Activated naive CD8-positive, alpha-beta T cell (primary cell): ENCODE results near the gene CLEC2D.
A peak's percentile ranks its signal among the peaks of the same experiment; 100 is the strongest.
"Not testable (repeated sequence)": the region's sequence is repeated elsewhere in the genome, so short reads cannot be mapped to it uniquely, and the experiment has no call there.

Experiments
- H3K27ac Mint-ChIP-seq: one replicate; pipeline ENCODE4 v1.8.0; 2021; ENCODE audit warnings: mixed read lengths
- H3K27me3 Mint-ChIP-seq: one replicate; pipeline ENCODE4 v1.8.0; 2021; ENCODE audit warnings: mixed read lengths
- H3K36me3 Mint-ChIP-seq: one replicate; pipeline ENCODE4 v1.8.0; 2021; ENCODE audit warnings: mixed read lengths
- H3K4me1 Mint-ChIP-seq: one replicate; pipeline ENCODE4 v1.8.0; 2021; ENCODE audit warnings: low read depth, mixed read lengths
- H3K4me3 Mint-ChIP-seq: one replicate; pipeline ENCODE4 v1.8.0; 2021; ENCODE audit warnings: mild to moderate bottlenecking, mixed read lengths
- H3K9me3 Mint-ChIP-seq: one replicate; pipeline ENCODE4 v1.8.0; 2021; ENCODE audit warnings: low read depth, mixed read lengths

The CLEC2D gene

DNA sequence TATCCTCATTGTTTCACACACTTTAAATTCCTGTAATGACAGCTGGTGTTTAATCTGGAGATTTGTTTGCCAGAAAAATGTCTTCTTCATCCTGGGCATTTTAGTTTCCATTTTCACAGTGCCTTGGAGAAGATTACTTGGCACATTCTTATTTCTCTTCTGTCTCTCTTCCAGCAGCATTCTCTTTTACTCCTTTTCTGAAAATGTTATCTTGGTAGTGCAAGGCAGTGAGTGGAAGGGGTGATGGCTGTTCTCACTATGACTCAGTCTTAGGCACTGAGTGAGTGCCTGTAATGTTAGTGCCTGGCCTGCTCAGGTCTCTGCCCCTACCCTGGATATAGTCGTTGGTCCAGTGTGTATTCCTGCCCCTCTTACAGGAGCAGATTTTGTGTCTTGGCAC lies 50.3 kb downstream of the CLEC2D start:
- Mint-ChIP-seq H3K9me3 (no peaks in the 10 kb centered on the region), H3K27me3 (no peaks in the 10 kb centered on the region), H3K4me3 (no peak overlapping the region), H3K4me1 (peaks cover 30% of the 10 kb centered on the region), H3K27ac (no peak overlapping the region), H3K36me3 (peaks cover 5% of the 10 kb centered on the region)

DNA sequence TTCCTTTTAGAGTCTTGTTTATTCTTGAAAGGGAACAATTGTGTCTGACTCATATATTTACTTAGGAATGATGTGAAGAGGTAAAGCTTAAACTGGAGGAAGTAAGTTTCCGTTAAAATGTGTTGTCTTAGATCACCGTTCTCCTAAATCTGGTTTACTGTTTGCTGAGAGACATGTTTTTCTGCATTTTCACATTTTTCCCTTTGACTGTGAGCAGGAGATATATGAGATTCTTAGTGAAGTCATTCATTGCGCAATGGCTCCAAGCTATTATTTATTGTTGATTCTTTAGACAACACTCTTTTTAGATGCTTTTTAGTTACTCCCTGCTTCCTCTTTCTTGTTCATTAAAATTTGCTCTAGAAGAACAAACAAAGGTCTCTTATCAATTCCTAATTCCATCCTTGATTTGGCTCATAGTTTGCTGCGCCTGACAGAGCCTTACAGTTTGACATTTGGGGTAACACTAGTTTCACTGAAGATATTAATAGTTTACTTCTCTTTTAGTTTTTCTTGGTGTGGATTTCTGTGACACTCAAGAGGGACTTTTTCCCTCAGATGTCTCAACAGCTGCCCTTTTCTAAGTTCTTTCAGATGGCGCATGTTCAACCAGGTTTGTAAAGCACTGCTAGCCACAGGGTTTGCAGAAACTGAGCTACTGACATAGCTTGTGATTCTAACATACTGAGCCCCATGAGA lies 52.0 kb downstream of the CLEC2D start:
- Mint-ChIP-seq H3K27ac (no peak overlapping the region), H3K9me3 (no peaks in the 10 kb centered on the region), H3K4me3 (no peak overlapping the region), H3K27me3 (no peaks in the 10 kb centered on the region), H3K4me1 (peaks cover 19% of the 10 kb centered on the region), H3K36me3 (peaks cover 5% of the 10 kb centered on the region)

DNA sequence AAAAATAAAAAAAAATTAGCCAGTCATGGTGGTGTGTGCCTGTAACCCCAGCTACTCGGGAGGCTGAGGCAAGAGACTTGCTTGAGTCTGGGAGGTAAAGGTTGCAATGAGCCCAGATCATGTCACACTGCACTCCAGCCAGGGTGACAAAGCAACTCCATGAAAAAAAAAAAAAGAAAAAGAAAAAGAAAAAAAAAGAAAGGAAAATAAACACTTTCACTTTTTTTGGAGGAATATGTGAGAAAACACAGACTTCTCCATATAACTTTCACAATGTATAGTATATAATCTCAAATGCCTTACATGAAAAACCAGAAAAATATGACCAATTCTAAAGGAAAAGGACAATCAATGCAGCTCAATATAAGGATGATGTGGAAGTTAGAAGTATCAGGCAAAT lies 54.5 kb downstream of the CLEC2D start:
- H3K36me3 Mint-ChIP-seq = peaks cover 5% of the 10 kb centered on the region
- H3K4me1 Mint-ChIP-seq = peaks cover 19% of the 10 kb centered on the region

DNA sequence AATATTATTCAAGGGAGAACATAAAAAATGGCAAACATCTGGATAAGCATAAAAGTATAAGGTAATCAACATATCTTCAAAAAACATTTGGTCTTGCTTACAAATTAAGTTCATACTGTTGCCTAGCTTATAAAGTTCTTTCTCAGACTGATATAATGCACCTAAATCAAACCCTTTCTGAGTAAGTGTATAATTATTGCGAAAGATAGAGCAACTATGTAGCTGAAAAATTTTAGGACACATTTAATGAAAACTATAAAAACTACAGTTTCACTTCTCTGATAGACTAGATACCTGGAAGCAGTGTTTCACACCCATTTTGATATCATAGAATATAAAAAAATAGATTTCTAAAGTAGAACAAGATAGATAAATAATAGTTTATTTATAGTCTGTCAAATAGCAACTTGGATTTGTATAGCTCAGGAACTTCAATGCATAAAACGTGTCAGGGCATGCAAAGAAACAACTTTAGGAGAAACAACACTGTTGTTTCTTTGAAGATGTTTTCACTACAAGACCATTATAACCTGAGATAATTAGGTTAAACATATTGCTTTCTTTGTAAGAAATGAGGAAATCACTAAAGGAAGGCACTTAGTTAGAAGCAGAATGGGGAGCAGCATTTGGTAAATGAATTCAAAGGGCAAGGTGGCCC lies 55.8 kb downstream of the CLEC2D start:
- H3K36me3 Mint-ChIP-seq = peaks cover 5% of the 10 kb centered on the region
- peaks cover 19% of the 10 kb centered on the region for H3K4me1 Mint-ChIP-seq
- H3K9me3 Mint-ChIP-seq = no peaks in the 10 kb centered on the region
- no peak overlapping the region for H3K4me3 Mint-ChIP-seq
- no peak overlapping the region for H3K27ac Mint-ChIP-seq
- no peaks in the 10 kb centered on the region for H3K27me3 Mint-ChIP-seq

More for the DNA sequence above, 54.5 kb downstream of the CLEC2D start:
- Mint-ChIP-seq H3K27ac (no peak overlapping the region), H3K4me3 (no peak overlapping the region), H3K9me3 (no peaks in the 10 kb centered on the region), H3K27me3 (no peaks in the 10 kb centered on the region)

DNA sequence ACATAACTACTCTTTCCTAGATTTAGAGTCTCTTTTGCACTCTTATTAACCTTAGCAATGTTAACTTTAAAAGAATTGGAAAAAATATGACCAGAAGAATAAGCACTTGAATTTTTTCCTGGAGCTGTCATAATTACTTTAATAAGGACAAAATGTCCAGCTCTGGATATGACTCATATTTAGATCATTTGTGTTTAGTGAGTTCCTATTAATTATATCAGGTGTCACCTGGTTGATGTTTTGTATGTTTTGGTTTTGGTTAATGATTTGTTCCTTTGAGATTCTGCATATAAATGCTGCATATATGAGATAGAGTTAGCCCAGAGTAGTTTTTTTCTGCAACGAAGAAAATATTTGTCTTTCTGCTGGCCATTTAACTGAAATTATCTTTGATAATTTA lies 58.3 kb downstream of the CLEC2D start:
- H3K27ac Mint-ChIP-seq = no peak overlapping the region
- H3K9me3 Mint-ChIP-seq = peaks cover 2% of the 10 kb centered on the region
- peaks cover 23% of the 10 kb centered on the region for H3K4me1 Mint-ChIP-seq
- no peak overlapping the region for H3K4me3 Mint-ChIP-seq
- H3K36me3 Mint-ChIP-seq = no peaks in the 10 kb centered on the region
- no peaks in the 10 kb centered on the region for H3K27me3 Mint-ChIP-seq

DNA sequence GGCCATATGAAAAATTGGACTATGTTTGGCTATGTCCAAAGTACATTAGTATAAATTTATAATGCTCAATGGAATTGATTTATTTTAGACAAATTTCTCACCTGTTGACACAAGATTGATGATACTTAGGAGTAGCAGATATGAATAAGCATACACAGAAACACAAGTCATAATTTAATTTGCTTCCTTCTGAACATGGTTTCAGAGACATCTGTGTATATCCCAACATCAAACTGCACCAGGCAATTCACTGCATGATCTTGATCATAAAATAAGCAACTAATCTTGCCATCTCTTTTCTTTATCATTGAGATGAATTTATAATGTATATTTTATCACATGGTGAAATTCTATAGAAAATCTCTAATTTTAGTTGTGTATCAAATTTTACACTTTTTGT lies 59.6 kb downstream of the CLEC2D start:
- no peak overlapping the region for H3K27ac Mint-ChIP-seq

DNA sequence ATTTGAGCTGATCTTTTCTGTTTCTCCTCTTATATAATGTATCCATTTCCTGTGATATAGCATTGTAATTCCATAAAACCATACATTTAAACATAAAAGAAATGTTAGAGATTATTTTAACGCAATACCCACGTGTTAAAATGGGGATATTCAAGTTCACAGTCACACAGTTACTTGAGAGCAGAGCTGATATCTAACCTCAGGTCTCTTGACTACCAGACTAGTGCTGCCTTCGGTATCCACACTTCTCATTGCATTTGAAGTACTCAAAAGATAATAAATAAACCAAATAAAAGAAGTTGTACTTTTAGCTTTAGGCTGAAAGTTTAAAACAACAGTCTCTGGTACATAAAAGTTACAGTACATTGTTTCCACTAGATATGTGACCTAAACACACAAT lies 60.5 kb downstream of the CLEC2D start:
- Mint-ChIP-seq H3K36me3 (no peaks in the 10 kb centered on the region), H3K4me3 (no peak overlapping the region), H3K4me1 (peaks cover 33% of the 10 kb centered on the region), H3K9me3 (peaks cover 4% of the 10 kb centered on the region), H3K27ac (no peak overlapping the region), H3K27me3 (no peaks in the 10 kb centered on the region)

More for the DNA sequence above, 59.6 kb downstream of the CLEC2D start:
- H3K36me3 Mint-ChIP-seq = no peaks in the 10 kb centered on the region
- H3K9me3 Mint-ChIP-seq = peaks cover 4% of the 10 kb centered on the region
- no peaks in the 10 kb centered on the region for H3K27me3 Mint-ChIP-seq
- no peak overlapping the region for H3K4me3 Mint-ChIP-seq
- peaks cover 31% of the 10 kb centered on the region for H3K4me1 Mint-ChIP-seq

DNA sequence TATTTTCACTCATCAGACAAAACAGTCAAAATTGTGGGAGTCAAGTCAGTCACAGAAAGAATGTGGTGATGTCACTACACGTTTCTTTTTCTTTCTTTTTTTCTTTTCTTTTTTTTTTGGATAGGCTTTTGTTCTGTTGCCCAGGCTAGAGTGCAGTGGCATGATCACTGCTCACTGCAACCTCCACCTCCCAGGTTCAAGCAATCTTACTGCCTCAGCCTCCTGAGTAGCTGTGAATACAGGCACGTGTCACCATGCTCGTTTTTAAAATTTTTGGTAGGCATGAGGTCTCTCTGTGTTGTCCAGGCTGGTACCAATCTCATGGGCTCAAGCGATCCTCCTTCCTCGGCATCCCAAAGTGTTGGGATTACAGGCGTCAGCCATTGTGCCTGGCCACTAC lies 61.1 kb downstream of the CLEC2D start:
- Mint-ChIP-seq H3K4me1 (peaks cover 34% of the 10 kb centered on the region), H3K27ac (no peak overlapping the region), H3K4me3 (peak overlapping the region; percentile 80)

DNA sequence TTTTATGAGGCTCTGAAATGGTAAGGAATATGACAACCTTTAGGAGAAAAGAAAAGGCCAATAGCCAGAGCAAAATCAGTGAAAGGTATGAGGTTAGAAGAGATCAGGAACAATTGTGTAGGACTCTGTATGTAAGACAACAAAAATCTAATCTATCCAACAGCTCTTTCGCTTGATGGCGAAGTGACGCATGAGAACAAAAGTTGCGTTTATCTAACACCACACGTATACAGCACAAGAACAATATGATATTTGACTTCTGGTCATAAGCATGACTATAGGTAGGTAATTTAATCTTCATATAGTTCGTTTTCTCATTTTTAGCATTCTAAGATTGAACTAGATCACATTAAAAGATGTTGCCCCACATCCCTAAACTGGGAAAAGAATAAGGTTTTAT lies 61.9 kb downstream of the CLEC2D start:
- Mint-ChIP-seq H3K27ac (peak overlapping the region; percentile 81), H3K36me3 (no peaks in the 10 kb centered on the region), H3K4me3 (peak overlapping the region; percentile 80), H3K9me3 (peaks cover 4% of the 10 kb centered on the region), H3K4me1 (peaks cover 38% of the 10 kb centered on the region), H3K27me3 (no peaks in the 10 kb centered on the region)

More for the DNA sequence above, 61.1 kb downstream of the CLEC2D start:
- H3K36me3 Mint-ChIP-seq = no peaks in the 10 kb centered on the region
- H3K9me3 Mint-ChIP-seq = peaks cover 4% of the 10 kb centered on the region
- H3K27me3 Mint-ChIP-seq = no peaks in the 10 kb centered on the region

DNA sequence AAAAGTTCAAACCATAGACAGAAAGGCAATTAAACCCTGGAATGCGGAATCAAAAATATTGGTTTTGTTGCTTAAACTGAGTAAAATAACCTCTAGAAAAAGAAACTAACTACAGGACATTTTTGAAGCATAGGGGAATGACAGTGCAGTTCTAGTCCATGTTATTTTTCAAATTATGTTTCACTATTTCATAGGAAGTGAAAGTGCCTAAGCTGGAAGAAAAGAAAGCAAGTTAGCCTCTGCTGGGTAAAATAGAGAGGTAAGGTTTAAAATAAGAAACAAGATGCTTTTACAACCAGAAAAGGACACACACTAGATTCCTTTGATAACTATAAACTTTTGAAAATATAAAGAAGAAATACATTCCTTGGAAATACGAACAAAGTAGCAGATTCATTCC lies 62.3 kb downstream of the CLEC2D start:
- Mint-ChIP-seq H3K9me3 (peaks cover 4% of the 10 kb centered on the region), H3K27ac (peak overlapping the region; percentile 81), H3K4me3 (peak overlapping the region; percentile 80), H3K27me3 (no peaks in the 10 kb centered on the region), H3K4me1 (peaks cover 42% of the 10 kb centered on the region), H3K36me3 (no peaks in the 10 kb centered on the region)

DNA sequence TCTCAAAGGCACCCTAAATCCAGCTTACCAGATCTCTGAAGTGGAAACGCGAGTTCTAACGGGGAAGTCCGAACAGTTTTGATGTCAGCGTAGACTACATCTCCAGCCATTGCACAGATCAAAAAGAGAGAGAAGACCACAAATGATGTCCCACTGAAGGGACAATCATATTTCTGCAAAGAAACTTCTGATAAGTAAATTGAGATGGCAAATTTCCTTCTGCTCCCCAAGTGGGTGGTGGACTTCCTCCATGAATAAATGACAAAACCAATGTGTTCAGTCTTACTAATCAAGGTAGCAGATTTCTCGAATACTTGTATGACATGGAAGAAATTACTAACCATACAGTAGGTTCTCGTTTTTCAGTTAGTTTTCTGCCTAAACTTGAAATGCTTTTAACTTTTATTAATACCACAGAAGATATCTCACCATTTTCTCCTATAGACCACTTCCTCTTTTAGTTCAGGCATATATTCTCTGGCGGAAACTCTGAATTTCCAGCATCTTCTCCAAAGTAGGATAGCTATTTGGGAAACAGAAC lies 63.5 kb downstream of the CLEC2D start, which contains the start of gene CLECL1:
TSS of gene CLECL1 (minus strand) at position 177 of the 541 bp plus-strand sequence.
- peak within 1 kb of the TSS; percentile 80 for H3K4me3 Mint-ChIP-seq
- H3K27me3 Mint-ChIP-seq = no peaks in the 10 kb centered on the region
- peaks cover 54% of the 10 kb centered on the region for H3K4me1 Mint-ChIP-seq
- H3K9me3 Mint-ChIP-seq = peaks cover 4% of the 10 kb centered on the region
- H3K27ac Mint-ChIP-seq = peak within 1 kb of the TSS; percentile 88
- no peaks in the 10 kb centered on the region for H3K36me3 Mint-ChIP-seq

DNA sequence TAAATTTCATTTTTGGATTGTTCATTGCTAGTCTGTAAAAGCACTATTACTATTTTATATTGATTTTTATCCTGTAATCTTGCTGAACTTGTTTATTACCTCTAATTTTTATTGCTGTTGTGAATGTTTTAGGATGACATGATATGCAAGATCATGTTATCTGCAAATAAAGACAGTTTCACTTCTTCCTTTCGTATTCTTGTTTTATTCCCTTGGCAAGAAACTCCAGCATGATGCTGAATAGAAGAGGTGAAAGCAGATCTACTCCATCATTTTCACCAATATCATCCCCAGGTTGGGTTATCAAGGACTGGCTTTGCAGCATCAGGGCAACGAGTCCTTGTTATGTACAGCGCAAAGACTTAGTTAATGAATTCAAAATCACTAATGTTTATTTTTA lies 66.1 kb downstream of the CLEC2D start:
- Mint-ChIP-seq H3K4me3 (no peak overlapping the region), H3K9me3 (peaks cover 6% of the 10 kb centered on the region), H3K27me3 (no peaks in the 10 kb centered on the region), H3K27ac (no peak overlapping the region), H3K4me1 (peaks cover 70% of the 10 kb centered on the region), H3K36me3 (peaks cover under 1% of the 10 kb centered on the region)

DNA sequence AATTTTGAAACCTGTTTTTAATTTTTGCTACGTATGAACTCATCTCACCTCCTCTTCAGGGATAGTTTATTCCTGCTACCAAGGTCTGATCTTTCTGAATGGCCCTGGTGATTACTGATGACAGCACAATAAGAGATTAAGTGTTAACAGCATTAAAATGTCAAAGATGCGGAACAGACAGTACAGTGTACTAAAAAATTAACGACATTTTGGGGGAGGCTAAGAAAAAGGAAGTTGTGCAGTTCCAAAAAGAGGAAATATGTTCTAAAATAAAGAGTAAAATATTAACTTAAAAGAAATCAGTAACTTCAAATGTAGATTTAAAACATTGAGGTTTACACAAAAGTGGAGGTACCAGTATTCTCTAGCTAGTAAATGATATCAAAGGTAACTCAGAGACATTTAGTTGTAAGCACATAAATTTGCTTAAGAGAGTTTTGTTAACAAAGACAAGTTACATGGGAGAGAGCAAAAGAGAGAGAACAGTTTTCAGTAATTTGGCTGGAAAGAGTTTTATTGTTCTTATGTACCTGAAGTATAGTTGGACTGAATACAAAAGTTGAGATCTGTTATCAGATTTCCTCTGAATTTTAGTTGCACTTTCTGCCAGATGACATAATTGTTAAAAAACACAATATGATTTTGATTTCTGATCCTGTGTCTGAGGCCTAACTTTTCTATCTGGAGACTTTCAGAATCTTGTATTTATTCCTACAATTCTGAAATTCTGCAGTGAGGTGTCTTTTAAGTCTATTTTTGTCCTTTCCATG lies 67.6 kb downstream of the CLEC2D start:
- H3K36me3 Mint-ChIP-seq = peaks cover 2% of the 10 kb centered on the region
- H3K27ac Mint-ChIP-seq = peak overlapping the region; percentile 91
- no peaks in the 10 kb centered on the region for H3K27me3 Mint-ChIP-seq
- H3K4me3 Mint-ChIP-seq = peak overlapping the region; percentile 38
- peaks cover 8% of the 10 kb centered on the region for H3K9me3 Mint-ChIP-seq
- H3K4me1 Mint-ChIP-seq = peaks cover 71% of the 10 kb centered on the region

DNA sequence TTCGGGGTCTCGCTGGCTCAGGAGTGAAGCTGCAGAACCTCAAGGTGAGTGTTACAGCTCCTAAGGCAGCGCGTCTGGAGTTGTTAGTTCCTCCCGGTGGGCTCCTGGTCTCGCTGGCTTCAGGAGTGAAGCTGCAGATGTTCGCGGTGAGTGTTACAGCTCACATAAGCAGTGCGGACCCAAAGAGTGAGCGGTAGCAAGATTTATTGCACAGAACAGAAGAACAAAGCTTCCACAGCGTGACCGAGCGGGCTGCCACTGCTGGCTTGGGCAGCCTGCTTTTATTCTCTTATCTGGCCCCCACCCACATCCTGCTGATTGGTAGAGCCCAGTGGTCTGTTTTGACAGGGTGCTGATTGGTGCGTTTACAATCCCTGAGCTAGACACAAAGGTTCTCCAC lies 69.4 kb downstream of the CLEC2D start:
- not testable (repeated sequence) for H3K36me3 Mint-ChIP-seq, H3K9me3 Mint-ChIP-seq, H3K27me3 Mint-ChIP-seq
- peak overlapping the region; percentile 77 for H3K27ac Mint-ChIP-seq
- H3K4me1 Mint-ChIP-seq = peaks cover 72% of the 10 kb centered on the region
- peak overlapping the region; percentile 20 for H3K4me3 Mint-ChIP-seq
